WTC11 (cell line): ENCODE measurements around the gene OS9.

Source experiments
- CREB1 ChIP-seq: sonication (generic); formaldehyde crosslinking; IDR thresholded peaks from 2 replicates; pipeline ENCODE4 v1.8.0; 2023; ENCODE audit warnings: mild to moderate bottlenecking, missing genetic modification reagents
- CTCF ChIP-seq: fragments of 200-600 bp; IDR thresholded peaks from 2 replicates; pipeline ENCODE4 v1.8.0; 2022; ENCODE audit warnings: antibody characterized with exemption

- TF ChIP-seq CREB1 (CRISPR knock-in tag): no peak
- TF ChIP-seq CTCF: no peak
Observed at GRCh38 chr12:57712701-57713100, 18.8 kb downstream of the OS9 start.
